Measurements from ENCODE around the gene CCNK.

The CCNK gene

GRCh38 chr14:99538733-99539132 is 57.5 kb downstream of the CCNK start:
- no peak for FAIRE-seq

DNA sequence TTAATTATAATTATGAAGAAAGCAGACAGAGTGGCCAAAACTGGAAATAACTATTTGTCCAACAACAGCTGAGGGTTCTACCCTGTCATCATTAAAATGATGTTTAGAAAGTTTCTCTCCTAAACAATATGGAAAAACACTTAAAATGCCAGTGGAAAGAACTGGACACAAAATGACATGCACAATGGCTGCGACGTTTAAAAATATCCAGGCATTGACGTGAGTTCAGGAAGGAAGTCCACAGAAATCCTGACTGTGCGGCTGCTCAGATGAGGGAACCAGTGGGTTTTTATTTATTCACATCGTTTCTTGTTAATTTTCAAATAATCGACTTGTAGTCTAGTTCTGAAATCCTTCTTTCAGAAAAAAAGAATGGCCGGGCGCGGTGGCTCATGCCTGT is 58.3 kb downstream of the CCNK start:
- FAIRE-seq = no peak

DNA sequence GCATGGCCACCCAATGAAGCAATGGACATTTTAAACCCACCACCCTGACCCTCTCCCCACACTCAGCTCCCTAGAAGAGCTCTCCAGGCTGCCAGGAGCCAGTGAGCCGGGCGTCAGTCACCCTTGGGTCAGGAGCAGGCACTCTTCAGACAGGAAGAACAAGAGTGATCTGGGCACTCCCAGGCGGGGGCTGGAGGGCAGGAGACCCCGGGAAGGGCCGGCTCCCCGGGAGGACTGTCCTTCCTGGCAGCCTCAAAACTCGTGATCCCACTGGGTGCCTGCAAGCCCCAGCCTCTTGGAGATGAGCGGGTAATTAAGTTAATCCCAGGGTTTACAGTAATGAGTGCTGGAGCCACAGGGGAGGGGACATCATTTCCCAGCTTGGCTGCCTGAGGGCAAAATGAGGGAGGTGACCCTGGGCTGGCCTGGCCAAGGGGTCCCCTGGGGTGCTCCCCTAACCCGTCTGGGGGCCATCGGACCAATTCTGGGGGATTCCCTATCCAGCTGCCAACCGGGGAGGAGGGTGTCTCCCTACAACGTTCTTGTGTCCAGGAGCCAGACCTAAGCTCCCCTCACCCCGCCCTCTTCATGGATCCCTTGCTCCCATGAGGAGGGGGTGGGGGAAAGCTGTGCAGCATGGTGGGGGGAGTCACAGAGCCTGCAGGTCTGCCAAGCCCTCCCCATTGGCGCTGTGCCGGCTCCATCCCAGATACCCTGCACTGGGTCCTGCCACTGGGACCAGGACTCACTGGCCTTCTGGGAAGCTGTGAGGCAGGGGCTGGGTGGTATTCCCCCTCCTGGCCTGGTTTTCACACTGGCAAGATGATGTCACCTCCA is 59.2 kb downstream of the CCNK start:
- no peak for FAIRE-seq

DNA sequence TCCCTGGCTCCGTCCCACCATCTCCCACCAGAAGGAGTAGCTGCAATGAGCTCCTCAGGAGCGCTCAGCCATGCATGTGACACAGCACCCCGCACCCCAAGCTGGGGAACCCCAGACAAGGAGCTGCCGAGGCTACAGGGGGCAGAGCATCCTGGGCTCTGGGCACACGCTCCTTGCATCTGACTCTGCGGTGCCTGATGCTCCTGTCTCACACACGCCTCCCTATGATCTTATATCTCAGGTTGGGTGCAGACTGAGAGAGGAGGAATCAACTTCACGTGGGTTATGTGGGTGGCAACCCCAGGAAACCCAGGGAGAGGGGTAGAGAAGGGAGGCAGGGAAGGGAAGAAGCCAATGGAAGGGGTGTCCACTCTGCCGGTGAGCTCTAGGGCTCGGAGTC is 60.0 kb downstream of the CCNK start:
- FAIRE-seq = no peak

GRCh38 chr14:99541677-99542470 is 60.7 kb downstream of the CCNK start:
- FAIRE-seq = no peak

GRCh38 chr14:99542566-99542965 is 61.4 kb downstream of the CCNK start:
- no peak for FAIRE-seq

DNA sequence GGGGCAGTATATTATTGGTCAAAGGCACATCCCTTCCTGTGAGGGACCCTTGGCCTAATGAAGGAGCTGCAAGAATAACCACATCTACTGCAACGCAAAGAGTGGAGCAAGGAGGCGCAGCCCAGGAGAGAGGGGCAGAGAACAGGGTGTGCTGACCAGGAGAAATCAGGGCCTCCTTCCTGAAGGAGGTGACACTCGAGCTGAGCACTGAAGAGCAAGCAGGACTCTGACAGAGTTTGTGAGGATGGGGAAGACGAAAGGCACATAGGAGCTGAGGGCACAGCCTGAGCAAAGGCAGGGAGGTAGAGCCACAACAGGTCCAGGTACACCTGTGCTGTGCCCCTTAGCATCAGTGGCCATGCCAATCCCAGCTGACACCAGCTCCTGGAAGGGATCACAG is 62.2 kb downstream of the CCNK start:
- no peak for FAIRE-seq

DNA sequence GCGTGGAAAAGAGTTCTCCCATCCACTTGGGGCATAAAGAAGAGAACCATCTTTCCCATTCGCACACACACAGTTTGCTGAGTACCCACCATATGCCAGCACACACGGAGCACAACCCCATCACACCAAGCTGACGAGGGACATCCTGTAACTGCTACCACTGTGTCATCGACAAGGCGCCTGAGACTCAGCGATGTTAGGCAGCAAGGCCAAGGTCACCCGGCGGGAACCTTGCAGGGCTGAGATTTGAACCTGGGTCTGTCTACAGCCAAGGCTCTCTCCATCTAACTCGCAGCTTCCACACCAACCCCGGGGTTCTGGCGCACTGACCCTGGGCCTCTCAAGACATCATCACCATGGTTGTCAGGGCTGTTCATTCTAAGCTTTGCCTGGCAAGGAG is 62.8 kb downstream of the CCNK start:
- no peak for FAIRE-seq

- FAIRE-seq = no peak
Observed at GRCh38 chr14:99544991-99545390, 63.8 kb downstream of the CCNK start.

DNA sequence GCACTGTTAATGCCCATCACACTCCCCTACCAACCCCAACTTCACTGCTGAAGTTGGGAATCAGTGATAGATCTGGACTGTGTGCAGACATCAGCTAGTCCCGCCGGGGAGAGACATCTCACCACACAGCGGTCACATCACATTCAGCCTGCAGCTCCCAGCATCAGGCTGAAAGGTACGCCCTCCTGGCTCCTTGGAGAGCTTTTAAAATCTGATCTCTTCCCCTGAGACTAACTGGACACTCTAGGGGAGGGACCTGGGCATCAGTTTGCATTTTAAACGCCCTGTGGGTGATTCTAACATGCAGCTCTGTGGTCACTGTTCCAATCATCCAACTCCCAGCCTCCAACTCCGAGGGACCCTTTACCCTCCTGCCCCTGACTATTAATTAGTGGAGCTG is 64.4 kb downstream of the CCNK start:
- FAIRE-seq = no peak

GRCh38 chr14:99546234-99546879 is 65.1 kb downstream of the CCNK start:
- no peak for FAIRE-seq

GRCh38 chr14:99548255-99548654 is 67.0 kb downstream of the CCNK start:
- FAIRE-seq = no peak

DNA sequence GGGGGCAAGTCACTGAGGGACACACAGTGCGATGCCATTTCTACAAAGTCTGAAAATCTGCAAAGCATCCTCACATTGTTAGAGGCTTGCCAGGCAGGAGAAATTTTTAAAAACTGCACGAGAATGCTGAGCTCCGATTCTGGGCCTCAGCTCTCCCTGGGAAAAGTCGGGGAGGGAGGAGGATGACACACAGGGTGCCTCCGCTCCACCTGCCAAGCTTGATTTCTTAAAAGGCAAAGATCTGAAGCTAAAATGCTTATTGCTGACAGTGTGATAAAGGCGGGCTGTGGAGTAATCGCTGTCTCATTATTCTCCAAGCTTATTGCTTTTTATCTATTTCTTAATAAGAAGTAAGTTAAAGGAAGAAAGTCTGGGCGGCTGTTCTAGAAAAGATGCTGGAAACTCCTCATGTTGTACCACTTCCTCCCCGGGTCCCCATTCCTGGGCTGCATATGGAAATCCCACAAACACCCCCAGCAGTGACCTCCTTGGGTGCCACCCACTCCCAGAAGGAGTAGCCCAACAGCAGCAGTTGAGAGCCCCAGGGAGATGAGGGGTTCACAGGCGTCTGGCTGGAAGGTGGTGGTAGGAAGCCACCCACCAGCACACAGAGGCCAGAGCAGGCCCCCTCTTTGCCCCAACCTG is 67.8 kb downstream of the CCNK start:
- no peak for FAIRE-seq

- no peak for FAIRE-seq
Observed at GRCh38 chr14:99549684-99550083, 68.5 kb downstream of the CCNK start.

GRCh38 chr14:99550387-99550992 is 69.3 kb downstream of the CCNK start:
- no peak for FAIRE-seq

GRCh38 chr14:99551034-99551922 is 70.1 kb downstream of the CCNK start:
- no peak for FAIRE-seq

GRCh38 chr14:99552021-99552553 is 70.9 kb downstream of the CCNK start:
- FAIRE-seq = no peak

DNA sequence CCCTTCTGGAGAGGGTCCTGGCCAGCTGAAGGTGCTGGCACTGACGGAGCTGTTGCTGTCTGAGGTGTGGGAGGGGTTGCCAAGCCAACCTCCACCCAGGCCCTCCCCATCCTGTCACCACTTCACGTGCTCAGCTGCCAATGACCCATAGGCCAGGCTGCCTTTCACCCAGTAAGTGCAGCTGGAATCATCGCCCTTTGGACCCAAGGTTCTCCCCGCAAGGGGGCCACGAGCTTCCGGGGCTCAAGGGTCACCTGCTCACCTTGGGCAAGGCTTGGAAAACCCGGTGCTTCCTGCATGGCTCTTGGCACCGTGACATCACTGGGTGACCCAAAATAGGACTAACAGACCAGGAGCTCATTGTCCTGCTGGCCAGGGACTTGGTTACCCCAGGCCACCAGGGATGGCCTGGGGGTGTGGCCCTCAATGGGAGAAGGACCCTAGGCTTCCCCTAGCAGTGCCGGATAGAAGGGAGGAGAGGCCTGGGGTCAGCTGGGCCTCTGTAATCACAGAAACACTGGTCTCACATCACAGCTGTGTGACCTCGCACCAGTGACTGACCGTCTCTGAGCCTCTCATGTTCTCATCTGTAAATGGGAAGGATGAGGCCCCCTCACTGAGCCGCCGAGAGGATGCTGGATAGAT is 71.5 kb downstream of the CCNK start:
- no peak for FAIRE-seq

DNA sequence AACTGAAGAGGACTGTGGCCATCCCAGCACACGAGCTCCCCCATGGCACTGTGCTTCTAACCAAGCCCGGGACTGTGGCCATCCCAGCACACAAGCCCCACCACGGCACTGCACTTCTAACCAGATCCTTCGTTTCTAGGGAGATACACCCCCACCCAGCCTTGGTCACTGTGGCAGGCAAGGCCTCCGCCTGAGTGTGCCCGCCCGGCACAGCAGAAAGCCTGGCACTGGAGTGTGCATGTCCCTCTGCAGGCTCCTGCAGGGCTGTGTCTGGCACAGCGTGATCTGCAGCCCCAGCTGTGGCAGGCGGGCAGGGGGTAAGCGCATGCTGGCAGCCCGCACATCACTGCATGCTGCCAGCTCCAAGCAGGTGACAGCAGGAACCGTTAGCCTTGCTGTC is 73.0 kb downstream of the CCNK start:
- FAIRE-seq = no peak

GRCh38 chr14:99554757-99555531 is 73.7 kb downstream of the CCNK start:
- no peak for FAIRE-seq

Data from endometrium (tissue), 2 donors.